Measurements from ENCODE around the gene CTIF. TPM values are rescaled to one million over a fixed set of nuclear protein-coding genes. Genes with fewer than 3 reads are reported as not detected.

CTIF gene
- total RNA-seq, 1 donor from 2014 or later, result 137 TPM

- no peak for TF ChIP-seq CTCF (IDR thresholded peaks at IDR 0.05; ENCODE audit: partially characterized antibody, unreplicated experiment)
- DNase-seq, result peak; percentile 60
- peaks cover 50% of the 10 kb centered on the region for H3K4me1 Mint-ChIP-seq (ENCODE audit: low read depth, unreplicated experiment)
- peaks cover 39% of the 10 kb centered on the region for H3K9me3 Mint-ChIP-seq (ENCODE audit: unreplicated experiment)
- H3K27me3 Mint-ChIP-seq (ENCODE audit: unreplicated experiment), result peaks cover 34% of the 10 kb centered on the region
- H3K27ac Mint-ChIP-seq (ENCODE audit: unreplicated experiment), result peak overlapping the region; percentile 99
- H3K4me3 Mint-ChIP-seq (ENCODE audit: unreplicated experiment), result peak overlapping the region; percentile 49
- peaks cover 5% of the 10 kb centered on the region for H3K36me3 Mint-ChIP-seq (ENCODE audit: unreplicated experiment)
Measured at GRCh38 chr18:48861181-48861708, 322.4 kb downstream of the CTIF start.

- DNase-seq, result peak; percentile 21
Measured at GRCh38 chr18:48862132-48862531, 323.3 kb downstream of the CTIF start.

GRCh38 chr18:48862678-48863270 is 323.9 kb downstream of the CTIF start:
- no peak for TF ChIP-seq CTCF (IDR thresholded peaks at IDR 0.05; ENCODE audit: partially characterized antibody, unreplicated experiment)
- Mint-ChIP-seq H3K27me3 (ENCODE audit: unreplicated experiment) (peaks cover 29% of the 10 kb centered on the region), H3K27ac (ENCODE audit: unreplicated experiment) (peak overlapping the region; percentile 82), H3K9me3 (ENCODE audit: unreplicated experiment) (peaks cover 29% of the 10 kb centered on the region), H3K4me1 (ENCODE audit: low read depth, unreplicated experiment) (peaks cover 35% of the 10 kb centered on the region), H3K36me3 (ENCODE audit: unreplicated experiment) (no peaks in the 10 kb centered on the region), H3K4me3 (ENCODE audit: unreplicated experiment) (no peak overlapping the region)
- DNase-seq, result peak; percentile 9

More at GRCh38 chr18:48862132-48862531, 323.3 kb downstream of the CTIF start:
- no peak for TF ChIP-seq CTCF (IDR thresholded peaks at IDR 0.05; ENCODE audit: partially characterized antibody, unreplicated experiment)
- Mint-ChIP-seq H3K4me3 (ENCODE audit: unreplicated experiment) (peak overlapping the region; percentile 66), H3K27me3 (ENCODE audit: unreplicated experiment) (peaks cover 33% of the 10 kb centered on the region), H3K9me3 (ENCODE audit: unreplicated experiment) (peaks cover 31% of the 10 kb centered on the region), H3K27ac (ENCODE audit: unreplicated experiment) (peak overlapping the region; percentile 82), H3K36me3 (ENCODE audit: unreplicated experiment) (no peaks in the 10 kb centered on the region), H3K4me1 (ENCODE audit: low read depth, unreplicated experiment) (peaks cover 41% of the 10 kb centered on the region)

- Mint-ChIP-seq H3K4me3 (ENCODE audit: unreplicated experiment) (no peak overlapping the region), H3K36me3 (ENCODE audit: unreplicated experiment) (no peaks in the 10 kb centered on the region), H3K27me3 (ENCODE audit: unreplicated experiment) (peaks cover 26% of the 10 kb centered on the region), H3K4me1 (ENCODE audit: low read depth, unreplicated experiment) (peaks cover 28% of the 10 kb centered on the region), H3K9me3 (ENCODE audit: unreplicated experiment) (peaks cover 25% of the 10 kb centered on the region), H3K27ac (ENCODE audit: unreplicated experiment) (peak overlapping the region; percentile 48)
- DNase-seq, result peak; percentile 1
- TF ChIP-seq CTCF (IDR thresholded peaks at IDR 0.05; ENCODE audit: partially characterized antibody, unreplicated experiment), result no peak
Measured at GRCh38 chr18:48863432-48864065, 324.7 kb downstream of the CTIF start.

GRCh38 chr18:48864876-48865275 is 326.0 kb downstream of the CTIF start:
- Mint-ChIP-seq H3K9me3 (ENCODE audit: unreplicated experiment) (peaks cover 11% of the 10 kb centered on the region), H3K27me3 (ENCODE audit: unreplicated experiment) (peaks cover 17% of the 10 kb centered on the region), H3K4me3 (ENCODE audit: unreplicated experiment) (no peak overlapping the region), H3K27ac (ENCODE audit: unreplicated experiment) (no peak overlapping the region), H3K4me1 (ENCODE audit: low read depth, unreplicated experiment) (peaks cover 22% of the 10 kb centered on the region), H3K36me3 (ENCODE audit: unreplicated experiment) (no peaks in the 10 kb centered on the region)
- TF ChIP-seq CTCF (IDR thresholded peaks at IDR 0.05; ENCODE audit: partially characterized antibody, unreplicated experiment), result no peak
- peak; percentile 11 for DNase-seq
